K562 (cell line): ENCODE data around the gene FAM171A2. TPM values are rescaled to one million over a fixed set of nuclear protein-coding genes. Genes with fewer than 3 reads are reported as not detected.

ENCODE experiments used
- ATAC-seq: fragments of 200-7000 bp; cut with Tn5 transposase; 3 replicates; pipeline ENCODE4 v1.9.1; 2020; ENCODE audit warnings: moderate library complexity
- BruUV-seq: library from RNA; stranded (reverse); fragments of 400-500 nt; replicated peaks from 2 replicates; lab custom pipeline; 2021; lab: Mats Ljungman, UMichigan
- CTCF ChIA-PET: fragments of 300-600 bp; formaldehyde crosslinking; extraction: SDS; loops from one replicate; lab custom pipeline; 2021; ENCODE audit warnings: low intra/inter-chr PET ratio; lab: Yijun Ruan, JAX
- POLR2A ChIA-PET: fragments of 300-600, 350-650 bp; sonication (Branson Sonifier 250); formaldehyde crosslinking; extraction: SDS; loops from one replicate; lab custom pipeline; 2021; ENCODE audit warnings: antibody characterized with exemption, inconsistent platforms; lab: Yijun Ruan, JAX
- DNase-seq, 4 experiments: peaks; one replicate each; pipeline versions ENCODE4 v3.0.0 to v3.0.0-alpha.2; 2011 to 2018; ENCODE audit warnings: low spot score in 3 of 4, mixed read lengths in 3 of 4; ENCODE audit errors: extremely low read depth in 1 of 4
- FAIRE-seq: peaks from 2 replicates; lab custom pipeline; 2011; peaks lifted over from hg19 to GRCh38; lab: Jason Lieb, UNC
- H2AFZ ChIP-seq: 2 replicates; pipeline ENCODE4 v1.6.0; 2011; ENCODE audit warnings: low read depth, low read length, control low read depth, inconsistent platforms
- H3K27ac ChIP-seq: fragments of 200-600 bp; 3 replicates; pipeline ENCODE4 v1.8.0; 2011; ENCODE audit warnings: low read depth, mild to moderate bottlenecking, control low read depth, inconsistent platforms, low read length, moderate library complexity, mixed read lengths; ENCODE audit errors: extremely low read depth
- H3K27me3 ChIP-seq, 2 experiments: fragments of 300-600 bp in 1 of 2; 2 replicates in 1 of 2; 3 replicates in 1 of 2; pipeline versions ENCODE4 v1.6.0 to v1.8.0; 2011; ENCODE audit warnings: inconsistent platforms in 2 of 2, low read length in 2 of 2, mild to moderate bottlenecking in 1 of 2, mixed read lengths in 1 of 2, moderate library complexity in 1 of 2; ENCODE audit not compliant: control insufficient read depth in 2 of 2, insufficient read depth in 2 of 2
- H3K36me3 ChIP-seq: fragments of 300-600 bp; 3 replicates; pipeline ENCODE4 v1.8.0; 2011; ENCODE audit warnings: mild to moderate bottlenecking, low read length, inconsistent platforms; ENCODE audit not compliant: control insufficient read depth, insufficient read depth
- H3K4me1 ChIP-seq, 2 experiments: fragments of 200-600 bp in 1 of 2; replicated peaks in 1 of 2; 2 replicates in 1 of 2; 3 replicates in 1 of 2; pipeline versions ENCODE4 v1.5.1 to v1.8.0; 2011; ENCODE audit warnings: inconsistent platforms in 2 of 2, low read length in 2 of 2, mild to moderate bottlenecking in 1 of 2, mixed read lengths in 1 of 2, moderate library complexity in 1 of 2; ENCODE audit not compliant: control insufficient read depth in 2 of 2, insufficient read depth in 2 of 2
- H3K4me2 ChIP-seq: 2 replicates; pipeline ENCODE4 v1.6.1; 2011; ENCODE audit warnings: low read length, control low read depth, inconsistent platforms, mixed read lengths; ENCODE audit not compliant: insufficient read depth
- H3K4me3 ChIP-seq: fragments of 200-600 bp; sonication (generic), shearing (Covaris generic); 2 replicates; pipeline ENCODE4 v1.5.1; 2016; ENCODE audit warnings: control low read depth, inconsistent platforms
- H3K79me2 ChIP-seq: fragments of 200-600 bp; 3 replicates; pipeline ENCODE4 v1.8.0; 2011; ENCODE audit warnings: low read length, inconsistent platforms; ENCODE audit not compliant: control insufficient read depth, insufficient read depth
- H3K9ac ChIP-seq, 2 experiments: 2 replicates each; pipeline versions ENCODE4 v1.6.0 to v1.6.1; 2011; ENCODE audit warnings: low read depth in 2 of 2, low read length in 2 of 2, control low read depth in 1 of 2, inconsistent platforms in 1 of 2, mild to moderate bottlenecking in 1 of 2, mixed read lengths in 1 of 2; ENCODE audit not compliant: insufficient read depth in 1 of 2
- H3K9me1 ChIP-seq: one replicate; pipeline ENCODE4 v1.6.0; 2011; ENCODE audit warnings: inconsistent platforms, mild to moderate bottlenecking, low read length, moderate library complexity; ENCODE audit not compliant: control insufficient read depth, insufficient read depth
- H3K9me3 ChIP-seq: replicated peaks from 2 replicates; pipeline ENCODE4 v1.5.1; 2011; ENCODE audit warnings: low read depth, low read length, inconsistent platforms; ENCODE audit not compliant: control insufficient read depth, insufficient read depth
- H4K20me1 ChIP-seq: replicated peaks from 2 replicates; pipeline ENCODE4 v1.6.1; 2011; ENCODE audit warnings: low read length, inconsistent platforms, mixed read lengths; ENCODE audit not compliant: control insufficient read depth, insufficient read depth
- BRD4 ChIP-seq: fragments of 200-600 bp; sonication (generic); IDR thresholded peaks from 2 replicates; pipeline ENCODE4 v1.6.1; 2017; ENCODE audit warnings: inconsistent platforms
- CHCHD3 ChIP-seq: fragments of 250-450 bp; sonication (Bioruptor Pico); IDR thresholded peaks from 2 replicates; pipeline ENCODE4 v2.1.2; 2022; ENCODE audit warnings: mild to moderate bottlenecking
- CHD1 ChIP-seq: fragments of 200-600 bp; sonication (generic); IDR thresholded peaks from one replicate; pipeline ENCODE4 v1.6.1; 2012; ENCODE audit warnings: mild to moderate bottlenecking, moderate library complexity, low read length, inconsistent platforms
- CREM ChIP-seq: IDR thresholded peaks from 2 replicates; pipeline ENCODE4 v1.6.1; 2014; ENCODE audit warnings: antibody characterized with exemption, low read depth
- CTBP1 ChIP-seq: fragments of 450-650 bp; IDR thresholded peaks from 2 replicates; pipeline ENCODE4 v1.6.1; 2016; ENCODE audit warnings: borderline replicate concordance
- ETV1 ChIP-seq: fragments of 450-650 bp; conservative IDR thresholded peaks from 2 replicates; pipeline ENCODE4 v1.6.1; 2016; ENCODE audit warnings: missing genetic modification characterization, control low read depth, low read depth, missing compliant biosample characterization
- JUNB ChIP-seq: fragments of 450-650 bp; formaldehyde crosslinking; conservative IDR thresholded peaks from 2 replicates; pipeline ENCODE4 v1.4.0; 2020; ENCODE audit warnings: mild to moderate bottlenecking
- MCM2 ChIP-seq: fragments of 450-650 bp; IDR thresholded peaks from 2 replicates; pipeline ENCODE4 v1.6.1; 2017; ENCODE audit warnings: low read depth, mild to moderate bottlenecking
- MCM5 ChIP-seq: fragments of 450-650 bp; IDR thresholded peaks from 2 replicates; pipeline ENCODE4 v1.6.1; 2016; ENCODE audit warnings: low read depth
- POU5F1 ChIP-seq: fragments of 150-350 bp; IDR thresholded peaks from 2 replicates; pipeline ENCODE4 v1.6.1; 2014; ENCODE audit warnings: borderline replicate concordance, low read length, low read depth, mild to moderate bottlenecking; ENCODE audit not compliant: partially characterized antibody
- SMC3 ChIP-seq: conservative IDR thresholded peaks from 2 replicates; pipeline ENCODE4 v1.6.1; 2011; ENCODE audit warnings: low read depth, low read length, improper control_type of control experiment; ENCODE audit not compliant: insufficient read depth
- ZNF165 ChIP-seq: fragments of 250-450 bp; sonication (Bioruptor Pico); IDR thresholded peaks from 2 replicates; pipeline ENCODE4 v1.4.0; 2020; ENCODE audit warnings: borderline replicate concordance
- WGBS: fragments of 100-300 bp; shearing (Covaris generic); methylation state at CpG from one replicate; pipeline ENCODE4 v1.1.6; 2016; ENCODE audit warnings: low coverage, mixed read lengths; ENCODE audit not compliant: insufficient coverage; ENCODE audit errors: missing lambda C conversion rate; 5-methylcytosine and 5-hydroxymethylcytosine counted together
- in situ Hi-C: fragments of 300-500 bp; cut with MboI; formaldehyde crosslinking; loops from 4 replicates; pipeline ENCODE4 v1.15.0; 2018; ENCODE audit warnings: inconsistent platforms, mixed read lengths
- intact Hi-C: fragments of 100-400 bp; cut with micrococcal nuclease; formaldehyde crosslinking; loops from 2 replicates; pipeline ENCODE4 v1.14.2; 2022
- polyA plus RNA-seq, 8 experiments: library from polyadenylated mRNA; depleted of rRNA in 4 of 8; stranded (reverse) in 5 of 8; unstranded in 3 of 8; fragments of >200 nt; fragmentation: Nextera tagmentation in 2 of 8; fragmentation: Illumina TruSeq in 1 of 8; extraction: Ambion mirVana in 2 of 8; extraction: Trizol in 1 of 8; gene quantifications; 2 replicates each; pipeline versions ENCODE4 v1.2.1 to v1.2.3, GENCODE V29; 2011 to 2014; ENCODE audit warnings: inconsistent platforms in 1 of 8, missing spikeins in 1 of 8
- total RNA-seq, 7 experiments: library from RNA; depleted of rRNA in 6 of 7; stranded (reverse); fragments of >200 nt in 6 of 7; fragmentation: Illumina TruSeq in 2 of 7; extraction: Trizol in 2 of 7; gene quantifications; 2 replicates each; pipeline versions ENCODE4 v1.2.1 to v1.2.3, GENCODE V29; 2011 to 2021; ENCODE audit warnings: low replicate concordance in 1 of 7

Gene FAM171A2
- total and polyA plus RNA-seq, 9 of the 15 experiments (the other 6 are each of a cell fraction or from before 2014, with no cell fraction given), result 0.10 to 10.2 (median 2.0) TPM; not detected in 1

DNA sequence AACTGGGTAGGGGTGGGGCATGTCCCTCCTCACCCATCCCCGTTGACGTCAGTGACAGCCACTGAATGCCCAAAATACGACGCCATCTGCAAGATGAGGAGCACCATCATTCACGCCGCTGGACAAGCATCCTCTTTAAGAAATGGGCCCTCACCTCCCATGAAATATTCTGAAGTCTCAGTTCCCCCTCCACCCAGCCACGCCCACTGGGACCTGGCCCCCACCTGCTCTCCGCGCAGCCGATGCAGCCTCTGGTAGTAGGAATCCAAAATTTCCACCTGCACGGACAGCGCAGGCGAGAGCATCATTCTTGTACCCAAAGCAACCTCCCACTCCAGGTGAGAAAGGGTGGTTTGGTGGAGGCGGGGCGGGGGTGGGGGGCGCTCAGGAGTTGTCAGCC is 20.2 kb upstream of the FAM171A2 start:
- no TSS peak for BruUV-seq
- H3K9ac ChIP-seq, result no peak overlapping the region
- H3K4me2 ChIP-seq, result no peak overlapping the region
- DNase-seq, result no peak
- POLR2A ChIA-PET, result interaction anchor here (0.8 to 1.1 kb wide), 2 partner anchors 13 to 292 kb away, joined by 3 read pairs; no protein-coding TSS in a partner anchor
- no peaks in the 10 kb centered on the region for H4K20me1 ChIP-seq
- intact Hi-C loops (no loop called here), in situ Hi-C loops (no loop called here)
- TF ChIP-seq POU5F1, result no peak
- TF ChIP-seq SMC3, result no peak
- no peak for TF ChIP-seq CHD1
- TF ChIP-seq CHCHD3 (CRISPR knock-in tag), result no peak
- TF ChIP-seq JUNB, result no peak
- TF ChIP-seq CREM, result no peak
- no peak for TF ChIP-seq MCM2
- TF ChIP-seq ZNF165 (CRISPR knock-in tag), result no peak
- TF ChIP-seq BRD4, result no peak
- no peak for TF ChIP-seq ETV1 (tag)
- no peak for TF ChIP-seq CTBP1
- TF ChIP-seq MCM5, result no peak
- no peaks in the 10 kb centered on the region for H3K9me1 ChIP-seq
- H3K36me3 ChIP-seq, result no peaks in the 10 kb centered on the region
- H3K79me2 ChIP-seq, result peaks cover 7% of the 10 kb centered on the region; the same call in 2 of the 3 replicates
- CTCF ChIA-PET, result no interaction called here
- no peak for FAIRE-seq
- H3K27ac ChIP-seq, result no peak overlapping the region
- H2AFZ ChIP-seq, result no peak overlapping the region
- H3K4me1 ChIP-seq, result peaks cover 16 to 35% of the 10 kb centered on the region in 2 experiments
- no peak overlapping the region for H3K4me3 ChIP-seq
- no peak for ATAC-seq
- H3K9me3 ChIP-seq, result no peaks in the 10 kb centered on the region
- WGBS, result 79% methylated on average over 16 of the region's 16 CpGs
- no peaks in the 10 kb centered on the region; a peak in 1 of 5 replicates for H3K27me3 ChIP-seq
